Measurements from ENCODE around the gene RAP1GAP2. TPM values are rescaled to one million over a fixed set of nuclear protein-coding genes. Genes with fewer than 3 reads are reported as not detected.

RAP1GAP2 gene
- total RNA-seq, 6 donors from 2014 or later, result 6.3 to 19.4 (median 13.6) TPM

DNA sequence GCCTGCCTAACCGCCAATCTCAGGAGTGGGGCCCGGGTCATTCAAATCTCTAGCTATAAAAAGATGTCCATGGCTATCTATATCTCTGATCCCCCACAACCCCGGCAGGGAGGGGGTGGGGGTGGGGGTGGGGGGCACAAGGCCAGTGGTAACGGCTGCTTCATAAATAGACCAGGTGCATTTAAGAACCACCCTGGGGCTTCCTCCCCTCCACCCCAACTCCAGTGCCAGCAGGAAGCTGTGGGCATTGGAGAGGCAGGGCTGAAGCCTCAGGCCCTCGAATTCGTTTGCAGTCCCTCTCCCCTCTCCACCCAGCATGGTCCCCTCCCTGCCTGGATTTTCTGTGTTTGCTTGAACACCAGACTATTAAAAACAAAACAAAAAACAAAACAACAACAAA, 56.0 kb downstream of the RAP1GAP2 start:
- TF ChIP-seq POLR2A (IDR thresholded peaks at IDR 0.05), result no peak
- no peak for TF ChIP-seq POLR2AphosphoS5 (IDR thresholded peaks at IDR 0.05)
- no peak for TF ChIP-seq EP300 (IDR thresholded peaks at IDR 0.05)
- TF ChIP-seq, protein P1, sequence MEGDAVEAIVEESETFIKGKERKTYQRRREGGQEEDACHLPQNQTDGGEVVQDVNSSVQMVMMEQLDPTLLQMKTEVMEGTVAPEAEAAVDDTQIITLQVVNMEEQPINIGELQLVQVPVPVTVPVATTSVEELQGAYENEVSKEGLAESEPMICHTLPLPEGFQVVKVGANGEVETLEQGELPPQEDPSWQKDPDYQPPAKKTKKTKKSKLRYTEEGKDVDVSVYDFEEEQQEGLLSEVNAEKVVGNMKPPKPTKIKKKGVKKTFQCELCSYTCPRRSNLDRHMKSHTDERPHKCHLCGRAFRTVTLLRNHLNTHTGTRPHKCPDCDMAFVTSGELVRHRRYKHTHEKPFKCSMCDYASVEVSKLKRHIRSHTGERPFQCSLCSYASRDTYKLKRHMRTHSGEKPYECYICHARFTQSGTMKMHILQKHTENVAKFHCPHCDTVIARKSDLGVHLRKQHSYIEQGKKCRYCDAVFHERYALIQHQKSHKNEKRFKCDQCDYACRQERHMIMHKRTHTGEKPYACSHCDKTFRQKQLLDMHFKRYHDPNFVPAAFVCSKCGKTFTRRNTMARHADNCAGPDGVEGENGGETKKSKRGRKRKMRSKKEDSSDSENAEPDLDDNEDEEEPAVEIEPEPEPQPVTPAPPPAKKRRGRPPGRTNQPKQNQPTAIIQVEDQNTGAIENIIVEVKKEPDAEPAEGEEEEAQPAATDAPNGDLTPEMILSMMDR (IDR thresholded peaks at IDR 0.05), result no peak
- Histone ChIP-seq H3K27me3 (peaks cover 0 to 13% (median 6%) of the 10 kb centered on the region in 4 donors), H3K9me3 (no peaks in the 10 kb centered on the region), H3K27ac (peak overlapping the region in 1 of 4 donors; percentile 74), H3K36me3 (no peaks in the 10 kb centered on the region), H3K4me3 (no peak overlapping the region), H3K4me1 (peaks cover 18 to 33% (median 22%) of the 10 kb centered on the region in 4 donors)
- ATAC-seq (ENCODE audit: low FRiP score in 2 of 2), result no peak
- WGBS, 2 donors, result 32 to 34% methylated on average over 6 of the region's 6 CpGs
- no peak for DNase-seq

DNA sequence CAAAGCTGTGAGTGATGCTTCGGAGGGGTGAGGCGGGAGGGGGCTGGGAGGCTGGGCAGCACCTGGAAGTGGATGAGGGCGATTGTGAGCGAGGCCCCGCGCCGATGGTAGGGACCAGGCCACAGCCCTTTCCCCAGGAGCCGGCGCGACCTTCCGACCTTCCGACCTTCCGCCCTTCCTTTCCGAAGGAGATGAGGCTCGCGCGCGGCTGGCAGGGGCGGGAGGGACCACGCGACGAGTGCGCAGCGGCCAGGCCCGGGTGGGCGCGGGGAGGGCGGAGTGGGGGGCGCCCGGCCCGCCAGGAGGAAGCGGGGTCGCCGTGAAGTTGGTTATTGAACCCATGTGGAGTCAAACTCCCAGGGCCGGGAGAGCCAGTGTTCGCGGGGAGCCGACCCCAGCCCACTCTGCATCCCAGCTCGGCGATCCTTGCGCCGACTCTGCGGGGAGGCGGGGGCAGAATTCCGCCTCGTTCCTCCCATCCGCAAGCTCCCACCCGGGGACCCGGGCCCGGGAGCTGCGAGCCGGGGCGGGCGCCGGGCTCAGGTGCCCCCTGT, 56.6 kb downstream of the RAP1GAP2 start:
- peak in 1 of 2 donors; percentile 79 for DNase-seq

DNA sequence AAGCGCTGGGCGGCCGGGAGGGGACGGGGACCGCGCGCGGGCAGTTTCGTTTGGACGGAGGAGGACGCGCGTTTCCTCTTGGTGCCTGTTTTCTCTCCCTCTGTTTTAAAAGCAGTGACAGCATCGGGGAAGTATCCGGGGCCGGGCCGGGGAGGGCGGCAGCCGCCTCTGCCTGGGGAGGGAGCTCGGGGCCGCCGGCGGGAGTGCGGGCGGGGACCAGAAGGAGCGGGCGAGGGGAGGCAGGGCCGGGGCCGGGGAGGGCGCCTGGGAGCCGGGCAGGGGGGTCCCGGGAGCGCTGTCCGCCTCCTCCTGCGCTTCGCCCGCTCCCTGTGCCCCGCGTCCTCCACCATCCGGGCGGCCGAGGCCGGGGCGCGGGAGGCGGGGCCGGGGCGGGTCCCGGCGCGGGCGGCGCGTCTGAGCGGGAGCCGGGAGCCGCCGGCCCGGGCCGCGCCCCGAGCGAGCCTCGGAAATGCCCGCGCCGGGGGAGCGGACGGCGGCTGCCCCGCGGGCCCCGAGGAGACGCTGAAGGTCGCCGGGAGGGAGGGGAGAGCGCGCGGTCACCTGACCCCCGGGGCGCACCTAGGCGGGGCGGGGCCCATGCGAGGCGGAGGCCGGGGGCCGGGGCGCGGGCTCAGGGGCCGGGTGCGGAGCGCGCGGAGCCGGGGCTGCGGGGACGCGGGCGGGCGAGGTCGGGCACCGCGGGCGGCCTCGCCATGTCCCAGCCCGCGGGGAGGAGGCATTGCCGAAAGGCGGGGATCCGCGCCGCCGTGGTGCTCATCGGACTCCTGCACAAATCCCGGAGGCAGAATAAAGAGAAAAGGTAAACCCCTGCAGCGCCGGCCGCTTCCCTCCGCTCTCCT, 57.3 kb downstream of the RAP1GAP2 start:
- no peaks in the 10 kb centered on the region for H3K36me3 ChIP-seq
- peak overlapping the region; percentile 54 to 68 (median 58) for H3K4me3 ChIP-seq
- H3K4me1 ChIP-seq, result peaks cover 18 to 32% (median 22%) of the 10 kb centered on the region in 4 donors
- 0 to 3% methylated on average over 14 to 27 of the region's 119 CpGs for WGBS, 2 donors
- TF ChIP-seq, protein P1 (IDR thresholded peaks at IDR 0.05), result no peak
- TF ChIP-seq EP300 (IDR thresholded peaks at IDR 0.05) (no peak), POLR2AphosphoS5 (IDR thresholded peaks at IDR 0.05) (no peak), POLR2A (IDR thresholded peaks at IDR 0.05) (no peak)
- H3K27ac ChIP-seq, result peak overlapping the region in 3 of 4 donors; percentile 30 to 74 (median 41)
- ATAC-seq (ENCODE audit: low FRiP score in 2 of 2) (peak in 1 of 2 donors; percentile 79), DNase-seq (peak; percentile 27 to 92)
- H3K27me3 ChIP-seq, result peaks cover 0 to 13% (median 6%) of the 10 kb centered on the region in 4 donors
- no peaks in the 10 kb centered on the region for H3K9me3 ChIP-seq

More for the DNA sequence above, 56.6 kb downstream of the RAP1GAP2 start:
- Histone ChIP-seq H3K27ac (peak overlapping the region in 3 of 4 donors; percentile 30 to 74 (median 41)), H3K36me3 (no peaks in the 10 kb centered on the region), H3K27me3 (peaks cover 0 to 13% (median 6%) of the 10 kb centered on the region in 4 donors), H3K4me1 (peaks cover 18 to 33% (median 22%) of the 10 kb centered on the region in 4 donors), H3K9me3 (no peaks in the 10 kb centered on the region), H3K4me3 (peak overlapping the region; percentile 54 to 68 (median 58))
- WGBS, 2 donors, result 20 to 59% methylated on average over 11 to 39 of the region's 55 CpGs
- TF ChIP-seq, protein P1 (IDR thresholded peaks at IDR 0.05), result no peak
- TF ChIP-seq POLR2A (IDR thresholded peaks at IDR 0.05), result no peak
- TF ChIP-seq POLR2AphosphoS5 (IDR thresholded peaks at IDR 0.05), result no peak
- TF ChIP-seq EP300 (IDR thresholded peaks at IDR 0.05), result no peak
- no peak for ATAC-seq (ENCODE audit: low FRiP score in 2 of 2)

DNA sequence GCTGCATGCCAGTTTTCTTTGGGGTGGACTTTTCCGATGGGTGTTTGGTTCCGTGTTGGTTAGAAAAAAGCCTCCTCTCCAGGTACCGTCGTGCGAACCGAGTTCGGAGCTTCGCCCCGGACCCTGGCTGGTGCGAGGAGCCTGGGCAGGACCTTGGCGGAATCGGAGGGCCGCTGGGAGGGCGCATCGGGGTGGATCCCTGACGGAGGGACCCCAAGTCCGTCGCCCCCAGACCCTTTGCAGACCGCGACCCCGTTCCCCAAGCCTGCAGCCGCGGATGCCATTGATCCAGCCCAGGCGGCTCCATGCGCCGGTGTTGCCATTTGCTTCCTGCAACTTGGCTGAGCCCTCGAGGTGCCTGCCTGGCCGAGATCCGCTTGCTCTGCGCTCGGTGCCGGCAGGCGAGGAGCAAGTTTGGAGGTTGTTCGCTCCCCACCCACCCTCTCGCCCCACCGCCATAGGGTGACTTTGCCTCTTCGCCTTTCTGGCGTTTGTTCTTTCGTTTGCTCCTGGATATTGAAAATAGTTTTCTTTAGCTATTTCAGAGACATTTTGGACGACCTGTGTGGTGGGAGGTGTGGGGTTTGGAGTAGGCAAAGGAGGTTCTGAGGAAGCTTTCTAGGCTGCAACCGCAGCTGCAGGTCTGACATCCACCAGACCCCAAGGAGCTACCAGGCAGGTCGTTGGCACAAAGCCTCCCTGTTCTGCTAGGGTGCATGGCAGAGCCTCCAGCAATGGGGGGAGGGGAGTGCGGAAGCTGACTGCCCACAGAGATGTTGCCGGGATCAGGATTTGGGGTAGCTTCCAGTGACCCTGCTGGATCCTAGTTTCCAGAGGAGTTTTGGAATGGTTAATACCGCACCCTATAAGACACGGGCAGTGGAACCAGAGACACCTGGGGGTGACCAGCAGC, 58.2 kb downstream of the RAP1GAP2 start:
- TF ChIP-seq POLR2AphosphoS5 (IDR thresholded peaks at IDR 0.05) (no peak), EP300 (IDR thresholded peaks at IDR 0.05) (no peak), POLR2A (IDR thresholded peaks at IDR 0.05) (no peak)
- TF ChIP-seq, protein P1 (IDR thresholded peaks at IDR 0.05), result no peak
- 4 to 5% methylated on average over 19 to 21 of the region's 46 CpGs for WGBS, 2 donors
- peak overlapping the region in 3 of 4 donors; percentile 54 to 68 (median 62) for H3K4me3 ChIP-seq
- no peaks in the 10 kb centered on the region for H3K36me3 ChIP-seq
- peak; percentile 10 to 21 for ATAC-seq (ENCODE audit: low FRiP score in 2 of 2)
- DNase-seq, result peak; percentile 26 to 70
- peaks cover 18 to 27% (median 21%) of the 10 kb centered on the region in 4 donors for H3K4me1 ChIP-seq
- peak overlapping the region in 1 of 4 donors; percentile 2 for H3K27ac ChIP-seq
- H3K27me3 ChIP-seq, result peaks cover 0 to 13% (median 6%) of the 10 kb centered on the region in 4 donors
- no peaks in the 10 kb centered on the region for H3K9me3 ChIP-seq
